Measurements from ENCODE around the gene PMVK. TPM values are rescaled to one million over a fixed set of nuclear protein-coding genes. Genes with fewer than 3 reads are reported as not detected.

Gene PMVK
- polyA plus RNA-seq, 3 donors = 17.2 to 43.2 (median 41.9) TPM

GRCh38 chr1:154968731-154969130 lies 32.2 kb upstream of the PMVK start:
- H3K4me3 ChIP-seq (replicated peaks in 1 of 3; ENCODE audit: low read depth in 2 of 3, low read length in 3 of 3) = no peak overlapping the region
- no peak for DNase-seq
- Mint-ChIP-seq H3K27ac (peak overlapping the region in 2 of 7 donors; percentile 58 to 63), H3K4me1 (peaks cover 34% of the 10 kb centered on the region), H3K4me3 (no peak overlapping the region), H3K27me3 (ENCODE audit: low read depth in 3 of 3) (peaks cover 0 to 7% (median 0%) of the 10 kb centered on the region in 3 donors), H3K9me3 (no peaks in the 10 kb centered on the region), H3K36me3 (peaks cover 61 to 76% of the 10 kb centered on the region in 2 donors)
- H3K4me1 ChIP-seq (ENCODE audit: control insufficient read depth in 1 of 2, insufficient read depth in 2 of 2, low read length in 2 of 2) = peaks cover 38 to 40% of the 10 kb centered on the region in 2 donors
- H3K4me2 ChIP-seq (replicated peaks; ENCODE audit: extremely low read depth, low read length, poor library complexity, severe bottlenecking) = no peak overlapping the region
- H3K27ac ChIP-seq (ENCODE audit: low read depth in 1 of 2, low read length in 2 of 2) = peak overlapping the region in 1 of 2 donors; percentile 38
- H3K9me3 ChIP-seq (replicated peaks in 1 of 2; ENCODE audit: control insufficient read depth in 1 of 2, insufficient read depth in 1 of 2, low read length in 2 of 2) = no peaks in the 10 kb centered on the region
- intact Hi-C loops (cut with micrococcal nuclease) = no loop called here
- WGBS (ENCODE audit: insufficient coverage) = no CpG with 5 or more reads among the region's 3 CpGs
- no peak for TF ChIP-seq CTCF (IDR thresholded peaks at IDR 0.05)
- no peak overlapping the region for H2AFZ ChIP-seq (ENCODE audit: insufficient read depth, low read depth, low read length, poor library complexity, severe bottlenecking)
- peaks cover 53 to 64% of the 10 kb centered on the region in 2 donors for H3K36me3 ChIP-seq (replicated peaks in 1 of 2; ENCODE audit: control insufficient read depth in 1 of 2, insufficient read depth in 2 of 2, low read length in 2 of 2)
- H3K27me3 ChIP-seq (ENCODE audit: control insufficient read depth in 2 of 2, insufficient read depth in 2 of 2, low read length in 2 of 2) = no peaks in the 10 kb centered on the region
- H4K20me1 ChIP-seq (ENCODE audit: insufficient read depth, low read length) = peaks cover 85% of the 10 kb centered on the region
- peaks cover 66% of the 10 kb centered on the region for H3K79me2 ChIP-seq (ENCODE audit: insufficient read depth, low read length)
- H3K9ac ChIP-seq (ENCODE audit: insufficient read depth, low read length, poor library complexity, severe bottlenecking) = no peak overlapping the region

GRCh38 chr1:154967331-154967950 lies 30.9 kb upstream of the PMVK start:
- no peak for DNase-seq
- H3K4me1 Mint-ChIP-seq = peaks cover 33% of the 10 kb centered on the region
- H3K9ac ChIP-seq (ENCODE audit: insufficient read depth, low read length, poor library complexity, severe bottlenecking) = no peak overlapping the region
- no peaks in the 10 kb centered on the region for H3K27me3 ChIP-seq (ENCODE audit: control insufficient read depth in 2 of 2, insufficient read depth in 2 of 2, low read length in 2 of 2)
- peaks cover 27 to 37% of the 10 kb centered on the region in 2 donors for H3K4me1 ChIP-seq (ENCODE audit: control insufficient read depth in 1 of 2, insufficient read depth in 2 of 2, low read length in 2 of 2)
- H3K27ac ChIP-seq (ENCODE audit: low read depth in 1 of 2, low read length in 2 of 2) = no peak overlapping the region
- peaks cover 61 to 73% of the 10 kb centered on the region in 2 donors for H3K36me3 ChIP-seq (replicated peaks in 1 of 2; ENCODE audit: control insufficient read depth in 1 of 2, insufficient read depth in 2 of 2, low read length in 2 of 2)
- H3K9me3 Mint-ChIP-seq = no peaks in the 10 kb centered on the region
- H3K4me3 ChIP-seq (replicated peaks in 1 of 3; ENCODE audit: low read depth in 2 of 3, low read length in 3 of 3) = no peak overlapping the region
- no peaks in the 10 kb centered on the region for H3K9me3 ChIP-seq (replicated peaks in 1 of 2; ENCODE audit: control insufficient read depth in 1 of 2, insufficient read depth in 1 of 2, low read length in 2 of 2)
- WGBS (ENCODE audit: insufficient coverage) = 88% methylated on average over 4 of the region's 5 CpGs
- H4K20me1 ChIP-seq (ENCODE audit: insufficient read depth, low read length) = peaks cover 80% of the 10 kb centered on the region
- H3K4me2 ChIP-seq (replicated peaks; ENCODE audit: extremely low read depth, low read length, poor library complexity, severe bottlenecking) = no peak overlapping the region
- H3K79me2 ChIP-seq (ENCODE audit: insufficient read depth, low read length) = peaks cover 54% of the 10 kb centered on the region
- H3K27ac Mint-ChIP-seq = peak overlapping the region in 2 of 7 donors; percentile 34 to 78
- H3K36me3 Mint-ChIP-seq = peaks cover 66 to 80% of the 10 kb centered on the region in 2 donors
- TF ChIP-seq CTCF (IDR thresholded peaks at IDR 0.05) = no peak
- no peak overlapping the region for H3K4me3 Mint-ChIP-seq
- peaks cover 0 to 7% (median 0%) of the 10 kb centered on the region in 3 donors for H3K27me3 Mint-ChIP-seq (ENCODE audit: low read depth in 3 of 3)
- intact Hi-C loops (cut with micrococcal nuclease) = no loop called here
- H2AFZ ChIP-seq (ENCODE audit: insufficient read depth, low read depth, low read length, poor library complexity, severe bottlenecking) = no peak overlapping the region
